Trophoblast cell (in vitro differentiated cells and primary cell): ENCODE results near the gene CHRM5.
"Not testable (repeated sequence)": the region's sequence is repeated elsewhere in the genome, so short reads cannot be mapped to it uniquely, and the experiment has no call there.

Source experiments
- DNase-seq, 2 donors: peaks; one replicate each; pipeline ENCODE4 v3.0.0-alpha.2; 2016
- H2AFZ ChIP-seq: 2 replicates; pipeline ENCODE4 v1.6.1; 2013; ENCODE audit warnings: low read length, moderate library complexity, mild to moderate bottlenecking; ENCODE audit not compliant: insufficient read depth, poor library complexity
- H2AK5ac ChIP-seq: 2 replicates; pipeline ENCODE4 v1.6.1; 2013; ENCODE audit warnings: mild to moderate bottlenecking, low read length
- H2BK120ac ChIP-seq: 2 replicates; pipeline ENCODE4 v1.6.1; 2013; ENCODE audit warnings: low read length, mild to moderate bottlenecking, moderate library complexity; ENCODE audit not compliant: insufficient read depth, poor library complexity
- H2BK12ac ChIP-seq: 2 replicates; pipeline ENCODE4 v1.6.1; 2013; ENCODE audit warnings: mild to moderate bottlenecking, low read length, moderate library complexity
- H2BK5ac ChIP-seq: 2 replicates; pipeline ENCODE4 v1.6.1; 2013; ENCODE audit warnings: low read length, low read depth, moderate library complexity, mild to moderate bottlenecking; ENCODE audit not compliant: poor library complexity
- H3K14ac ChIP-seq: 2 replicates; pipeline ENCODE4 v1.6.1; 2013; ENCODE audit warnings: mild to moderate bottlenecking, low read length
- H3K18ac ChIP-seq: 2 replicates; pipeline ENCODE4 v1.6.1; 2013; ENCODE audit warnings: mild to moderate bottlenecking, low read length
- H3K23ac ChIP-seq: 2 replicates; pipeline ENCODE4 v1.6.1; 2013; ENCODE audit warnings: low read length
- H3K27ac ChIP-seq: 2 replicates; pipeline ENCODE4 v1.5.1; 2013; ENCODE audit warnings: low read depth, mild to moderate bottlenecking, inconsistent platforms, low read length, moderate library complexity
- H3K27me3 ChIP-seq: 2 replicates; pipeline ENCODE4 v1.6.1; 2013; ENCODE audit warnings: inconsistent platforms, mild to moderate bottlenecking, low read length, moderate library complexity; ENCODE audit not compliant: insufficient read depth
- H3K36me3 ChIP-seq, 2 experiments: 1 replicate in 1 of 2; 2 replicates in 1 of 2; pipeline ENCODE4 v1.6.1; 2013; ENCODE audit warnings: low read length in 2 of 2, mild to moderate bottlenecking in 2 of 2, moderate library complexity in 1 of 2; ENCODE audit not compliant: insufficient read depth in 2 of 2, control insufficient read depth in 1 of 2
- H3K4ac ChIP-seq: 2 replicates; pipeline ENCODE4 v1.6.1; 2013; ENCODE audit warnings: low read depth, mild to moderate bottlenecking, low read length, moderate library complexity
- H3K4me1 ChIP-seq, 2 experiments: 1 replicate in 1 of 2; 2 replicates in 1 of 2; pipeline ENCODE4 v1.6.1; 2013; ENCODE audit warnings: low read length in 2 of 2, mild to moderate bottlenecking in 2 of 2, moderate library complexity in 1 of 2; ENCODE audit not compliant: insufficient read depth in 2 of 2, control insufficient read depth in 1 of 2
- H3K4me2 ChIP-seq: 2 replicates; pipeline ENCODE4 v1.6.1; 2013; ENCODE audit warnings: inconsistent platforms, mild to moderate bottlenecking, low read length, moderate library complexity
- H3K4me3 ChIP-seq: 2 replicates; pipeline ENCODE4 v1.5.1; 2013; ENCODE audit warnings: mild to moderate bottlenecking, low read depth, low read length, inconsistent platforms
- H3K79me1 ChIP-seq: one replicate; pipeline ENCODE4 v1.6.1; 2013; ENCODE audit warnings: low read length
- H3K79me2 ChIP-seq: 2 replicates; pipeline ENCODE4 v1.6.1; 2013; ENCODE audit warnings: low read length, mild to moderate bottlenecking; ENCODE audit not compliant: control insufficient read depth, insufficient read depth, poor library complexity
- H3K9ac ChIP-seq: 2 replicates; pipeline ENCODE4 v1.6.1; 2013; ENCODE audit warnings: mild to moderate bottlenecking, low read length
- H3K9me3 ChIP-seq: 2 replicates; pipeline ENCODE4 v1.6.1; 2013; ENCODE audit warnings: low read depth, mild to moderate bottlenecking, control low read depth, inconsistent platforms, low read length; ENCODE audit not compliant: insufficient read depth
- H4K12ac ChIP-seq: 2 replicates; pipeline ENCODE4 v1.6.1; 2013; ENCODE audit warnings: low read depth, mild to moderate bottlenecking, low read length, moderate library complexity
- H4K8ac ChIP-seq: 2 replicates; pipeline ENCODE4 v1.6.1; 2013; ENCODE audit warnings: low read depth, mild to moderate bottlenecking, low read length, moderate library complexity
- H4K91ac ChIP-seq: one replicate; pipeline ENCODE4 v1.6.1; 2013; ENCODE audit warnings: low read depth, mild to moderate bottlenecking, low read length, moderate library complexity
- WGBS: extraction: QIAGEN DNeasy Blood & Tissue Kit; methylation state at CpG from one replicate; pipeline ENCODE4 v1.1.7; 2013; ENCODE audit warnings: missing lambda C conversion rate; ENCODE audit not compliant: insufficient read length, insufficient coverage; ENCODE audit errors: extremely low coverage; 5-methylcytosine and 5-hydroxymethylcytosine counted together

Gene CHRM5

GRCh38 chr15:34050385-34050784 lies 82.1 kb downstream of the CHRM5 start:
- H3K27ac ChIP-seq, H4K8ac ChIP-seq, H3K9ac ChIP-seq, H3K18ac ChIP-seq, H2BK5ac ChIP-seq, DNase-seq, H2AFZ ChIP-seq, H3K79me2 ChIP-seq, H3K23ac ChIP-seq, H3K79me1 ChIP-seq, H2BK120ac ChIP-seq, H2AK5ac ChIP-seq, H3K9me3 ChIP-seq, H3K4me3 ChIP-seq, H4K91ac ChIP-seq, H3K14ac ChIP-seq, H3K27me3 ChIP-seq, H3K4me2 ChIP-seq, H4K12ac ChIP-seq, H2BK12ac ChIP-seq, H3K4ac ChIP-seq, H3K36me3 ChIP-seq: not testable (repeated sequence)
- WGBS, result no CpG with 5 or more reads among the region's 1 CpG
- H3K4me1 ChIP-seq, result peaks cover 10 to 16% of the 10 kb centered on the region in 2 experiments

GRCh38 chr15:34054081-34054707 lies 85.9 kb downstream of the CHRM5 start:
- Histone ChIP-seq H2BK12ac (no peak overlapping the region), H4K8ac (no peak overlapping the region), H3K79me2 (no peaks in the 10 kb centered on the region), H3K36me3 (no peaks in the 10 kb centered on the region), H3K14ac (no peak overlapping the region), H3K27me3 (no peaks in the 10 kb centered on the region), H3K23ac (no peak overlapping the region), H3K9me3 (no peaks in the 10 kb centered on the region), H3K27ac (no peak overlapping the region), H4K91ac (no peak overlapping the region), H4K12ac (no peak overlapping the region), H2AFZ (no peak overlapping the region), H2AK5ac (no peak overlapping the region), H2BK5ac (no peak overlapping the region), H3K4me1 (no peaks in the 10 kb centered on the region), H3K4ac (no peak overlapping the region), H3K4me2 (no peak overlapping the region), H3K79me1 (no peaks in the 10 kb centered on the region), H3K4me3 (no peak overlapping the region), H3K18ac (no peak overlapping the region), H3K9ac (no peak overlapping the region), H2BK120ac (no peak overlapping the region)
- peak in 1 of 2 donors; percentile 61 for DNase-seq
- no CpG with 5 or more reads among the region's 3 CpGs for WGBS

DNA sequence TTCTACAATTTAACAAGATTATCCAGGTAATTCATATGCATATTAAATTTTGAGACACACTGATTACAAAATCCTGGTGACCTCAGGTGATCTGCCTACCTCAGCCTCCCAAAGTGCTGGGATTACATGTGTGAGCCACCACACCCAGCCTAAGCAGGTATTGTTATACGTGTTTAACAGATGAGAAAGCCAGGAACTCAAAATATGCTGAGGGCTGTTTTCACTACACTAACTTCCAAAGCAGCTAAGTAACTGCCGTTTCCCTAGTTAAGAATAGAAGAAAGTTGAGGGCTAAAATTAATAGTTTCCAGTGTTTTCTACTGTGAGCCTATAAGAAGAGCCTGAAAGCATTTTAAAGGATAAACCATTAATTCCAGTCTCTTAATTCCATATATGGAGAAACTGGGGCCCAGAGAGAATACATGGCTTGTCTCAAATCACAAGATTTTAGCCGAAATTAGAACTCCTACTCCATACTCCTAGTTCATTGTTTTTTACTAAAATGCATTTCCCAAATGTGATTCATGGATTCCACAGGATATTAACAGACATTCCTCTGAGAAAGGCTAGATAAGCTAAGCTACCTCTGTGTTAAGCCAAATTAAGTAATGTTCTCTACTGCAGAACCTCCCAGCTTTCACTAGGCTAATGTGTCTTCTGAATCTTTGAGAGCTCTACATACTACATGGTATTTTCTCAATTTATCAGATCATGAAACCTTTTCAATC lies 87.7 kb downstream of the CHRM5 start:
- no CpG with 5 or more reads among the region's 3 CpGs for WGBS

DNA sequence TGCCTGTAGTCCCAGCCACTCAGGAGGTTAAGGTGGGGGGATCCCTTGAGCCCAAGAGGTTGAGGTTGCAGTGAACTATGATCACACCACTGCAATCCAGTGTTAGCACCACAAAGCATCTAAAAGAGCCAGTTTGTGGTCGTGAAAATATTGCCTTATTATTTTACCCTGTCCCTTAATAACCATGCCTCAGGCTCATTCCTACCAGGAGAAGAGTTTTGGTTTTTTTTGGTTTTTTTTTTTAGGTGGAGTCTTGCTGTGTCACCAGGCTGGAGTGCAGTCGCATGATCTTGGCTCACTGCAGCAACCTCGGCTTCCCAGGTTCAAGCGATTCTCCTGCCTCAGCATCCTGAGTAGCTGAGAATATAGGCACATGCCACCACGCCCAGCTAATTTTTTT lies 88.6 kb downstream of the CHRM5 start:
- Histone ChIP-seq H4K12ac (no peak overlapping the region), H3K4me2 (no peak overlapping the region), H3K27me3 (no peaks in the 10 kb centered on the region), H3K27ac (no peak overlapping the region), H2AFZ (no peak overlapping the region), H4K91ac (no peak overlapping the region), H3K18ac (no peak overlapping the region), H2BK5ac (no peak overlapping the region), H3K9me3 (no peaks in the 10 kb centered on the region), H3K79me1 (no peaks in the 10 kb centered on the region), H3K4me3 (no peak overlapping the region), H4K8ac (no peak overlapping the region), H3K4ac (no peak overlapping the region), H3K79me2 (no peaks in the 10 kb centered on the region), H2BK120ac (no peak overlapping the region), H3K4me1 (no peaks in the 10 kb centered on the region), H3K14ac (no peak overlapping the region), H2BK12ac (no peak overlapping the region), H2AK5ac (no peak overlapping the region), H3K36me3 (no peaks in the 10 kb centered on the region), H3K23ac (no peak overlapping the region), H3K9ac (no peak overlapping the region)
- DNase-seq, result peak; percentile 53 to 82
- no CpG with 5 or more reads among the region's 5 CpGs for WGBS

More for the DNA sequence above, 87.7 kb downstream of the CHRM5 start:
- H4K8ac ChIP-seq, result no peak overlapping the region
- H3K9me3 ChIP-seq, result no peaks in the 10 kb centered on the region
- H3K27ac ChIP-seq, result no peak overlapping the region
- H3K18ac ChIP-seq, result no peak overlapping the region
- no peaks in the 10 kb centered on the region for H3K79me2 ChIP-seq
- no peak overlapping the region for H3K4me2 ChIP-seq
- no peak overlapping the region for H3K4me3 ChIP-seq
- no peaks in the 10 kb centered on the region for H3K36me3 ChIP-seq
- H3K9ac ChIP-seq, result no peak overlapping the region
- no peak overlapping the region for H2BK5ac ChIP-seq
- no peak overlapping the region for H2BK120ac ChIP-seq
- H3K4ac ChIP-seq, result no peak overlapping the region
- H2AK5ac ChIP-seq, result no peak overlapping the region
- no peak overlapping the region for H4K12ac ChIP-seq
- no peak overlapping the region for H3K14ac ChIP-seq
- no peak overlapping the region for H2AFZ ChIP-seq
- no peaks in the 10 kb centered on the region for H3K27me3 ChIP-seq
- H3K79me1 ChIP-seq, result no peaks in the 10 kb centered on the region
- no peak overlapping the region for H2BK12ac ChIP-seq
- no peaks in the 10 kb centered on the region for H3K4me1 ChIP-seq
- DNase-seq, result peak; percentile 85 to 94
- H3K23ac ChIP-seq, result no peak overlapping the region
- no peak overlapping the region for H4K91ac ChIP-seq
